Astrocyte of the cerebellum (primary cell): Measurements from ENCODE around the gene WNT11.

Experiments used
- DNase-seq: peaks from one replicate; pipeline ENCODE4 v3.0.0-alpha.2; 2011; ENCODE audit warnings: low read depth
- H3K4me3 ChIP-seq: 2 replicates; pipeline ENCODE4 v1.5.1; 2011; ENCODE audit warnings: mild to moderate bottlenecking, low read depth, low read length, moderate library complexity
- in situ Hi-C: cut with HindIII; loops from 2 replicates; pipeline ENCODE4 v1.10.0; 2017; ENCODE audit warnings: low sequenced_read_pairs
- TF ChIP-seq, protein P1 (sequence below): IDR thresholded peaks from 2 replicates; pipeline ENCODE4 v1.5.1; 2012; ENCODE audit warnings: low read length, low read depth, moderate library complexity, mild to moderate bottlenecking; ENCODE audit errors: missing control alignments

WNT11 gene

DNA sequence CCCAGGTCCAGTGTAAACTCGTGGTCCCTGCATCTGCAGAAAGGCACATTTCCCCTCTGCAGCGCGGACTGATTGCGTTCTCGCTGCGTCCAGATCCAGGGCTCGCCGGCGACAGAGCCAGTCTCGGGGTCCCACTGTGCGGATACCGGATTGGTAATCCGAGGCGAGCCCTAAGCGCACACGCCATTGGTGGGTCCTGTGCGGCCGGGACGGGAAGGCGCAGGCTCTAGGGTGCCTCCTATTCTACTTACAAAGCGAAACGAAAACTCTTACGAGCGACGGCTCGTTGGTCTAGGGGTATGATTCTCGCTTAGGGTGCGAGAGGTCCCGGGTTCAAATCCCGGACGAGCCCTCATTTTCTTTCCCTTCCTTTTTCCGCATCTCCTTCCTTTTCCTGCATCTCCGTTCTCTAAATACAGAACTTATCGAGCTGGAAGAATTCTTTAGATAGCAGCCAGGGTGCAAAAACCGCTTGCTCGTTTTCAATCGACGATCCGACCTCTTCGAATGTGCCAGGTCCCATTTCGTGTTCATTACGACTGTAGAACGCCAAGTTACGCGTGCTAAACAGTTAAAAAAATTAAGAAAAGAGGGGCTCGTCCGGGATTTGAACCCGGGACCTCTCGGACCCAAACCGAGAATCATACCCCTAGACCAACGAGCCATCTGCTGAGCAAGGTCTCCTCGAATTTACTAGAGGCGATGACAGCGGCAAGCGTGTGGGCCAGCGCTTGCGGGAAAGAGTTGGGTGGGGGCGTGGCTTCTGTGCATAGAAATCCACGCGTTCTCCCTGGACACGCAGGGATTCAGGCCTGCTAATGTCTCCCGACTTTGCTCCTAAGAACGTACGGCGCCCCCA lies 29.2 kb upstream of the WNT11 start:
- in situ Hi-C loops = loop anchor here (25.0 kb wide), 1 partner anchor 277 kb away; no protein-coding TSS in a partner anchor
- H3K4me3 ChIP-seq = peak overlapping the region; percentile 81
- TF ChIP-seq, protein P1, sequence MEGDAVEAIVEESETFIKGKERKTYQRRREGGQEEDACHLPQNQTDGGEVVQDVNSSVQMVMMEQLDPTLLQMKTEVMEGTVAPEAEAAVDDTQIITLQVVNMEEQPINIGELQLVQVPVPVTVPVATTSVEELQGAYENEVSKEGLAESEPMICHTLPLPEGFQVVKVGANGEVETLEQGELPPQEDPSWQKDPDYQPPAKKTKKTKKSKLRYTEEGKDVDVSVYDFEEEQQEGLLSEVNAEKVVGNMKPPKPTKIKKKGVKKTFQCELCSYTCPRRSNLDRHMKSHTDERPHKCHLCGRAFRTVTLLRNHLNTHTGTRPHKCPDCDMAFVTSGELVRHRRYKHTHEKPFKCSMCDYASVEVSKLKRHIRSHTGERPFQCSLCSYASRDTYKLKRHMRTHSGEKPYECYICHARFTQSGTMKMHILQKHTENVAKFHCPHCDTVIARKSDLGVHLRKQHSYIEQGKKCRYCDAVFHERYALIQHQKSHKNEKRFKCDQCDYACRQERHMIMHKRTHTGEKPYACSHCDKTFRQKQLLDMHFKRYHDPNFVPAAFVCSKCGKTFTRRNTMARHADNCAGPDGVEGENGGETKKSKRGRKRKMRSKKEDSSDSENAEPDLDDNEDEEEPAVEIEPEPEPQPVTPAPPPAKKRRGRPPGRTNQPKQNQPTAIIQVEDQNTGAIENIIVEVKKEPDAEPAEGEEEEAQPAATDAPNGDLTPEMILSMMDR = no peak
- peak; percentile 86 for DNase-seq

DNA sequence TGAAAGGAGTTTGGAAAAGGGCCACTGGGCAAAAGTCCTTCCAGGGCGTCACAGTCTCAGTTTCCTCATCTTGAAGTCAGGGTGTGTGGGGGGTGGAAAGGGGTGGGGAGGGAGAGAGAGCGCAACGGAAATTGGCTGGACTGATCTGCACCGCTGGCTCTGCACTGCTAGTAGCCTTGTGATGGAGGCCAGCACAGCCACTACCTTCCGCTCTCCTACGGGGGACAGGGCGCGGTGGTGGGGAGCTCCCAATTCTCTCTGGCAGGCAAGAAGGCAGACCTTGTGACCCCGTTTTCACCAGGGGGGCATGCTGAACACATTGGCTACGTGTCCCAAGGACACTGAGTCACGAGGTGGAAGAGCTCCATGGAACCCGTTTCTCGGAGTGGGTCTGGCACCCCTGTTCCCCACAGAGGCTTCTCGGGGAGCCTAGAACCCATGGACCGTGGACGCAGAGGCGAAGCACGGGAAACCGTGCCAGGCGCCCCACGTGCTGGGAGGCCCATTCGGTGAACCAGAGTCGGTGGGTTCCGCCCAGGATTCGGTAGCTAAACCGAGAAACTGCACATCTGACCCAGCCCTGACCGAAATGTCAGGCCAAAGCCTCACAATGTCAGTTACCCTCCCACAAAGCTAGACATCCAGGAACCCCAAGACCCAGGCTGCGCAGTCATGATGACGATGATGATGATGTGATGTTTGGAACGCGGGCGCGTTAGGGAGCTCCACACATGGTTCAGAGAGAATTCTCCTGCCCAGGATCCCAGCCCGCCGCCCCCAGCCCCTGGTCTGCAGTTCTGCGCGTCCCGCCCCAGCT lies 28.3 kb upstream of the WNT11 start:
- DNase-seq = no peak
- peak overlapping the region; percentile 81 for H3K4me3 ChIP-seq
- in situ Hi-C loops = loop anchor here (25.0 kb wide), 1 partner anchor 278 kb away; no protein-coding TSS in a partner anchor
- TF ChIP-seq, protein P1 = no peak

DNA sequence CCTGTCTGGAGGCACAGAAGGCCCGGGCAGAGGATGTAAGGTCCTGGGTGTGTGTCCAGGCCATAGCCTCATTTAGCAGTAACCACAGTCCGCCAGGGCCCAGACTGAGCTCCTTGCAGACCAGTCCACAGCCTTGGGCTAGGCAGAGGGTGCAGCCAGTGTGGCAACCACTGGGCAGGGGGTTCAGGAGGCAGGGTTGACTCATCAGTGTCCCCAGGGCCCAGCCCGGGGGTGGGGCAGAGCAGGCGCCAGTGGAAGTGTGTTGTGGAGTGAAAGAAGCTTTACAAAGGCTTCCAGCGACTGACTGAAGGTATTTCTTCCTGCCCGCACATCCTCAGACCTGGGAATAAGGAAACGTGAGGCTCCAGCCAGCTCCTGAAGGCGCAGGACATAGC lies 27.7 kb upstream of the WNT11 start:
- peak overlapping the region; percentile 81 for H3K4me3 ChIP-seq
- in situ Hi-C loops = loop anchor here (25.0 kb wide), 1 partner anchor 278 kb away; no protein-coding TSS in a partner anchor
- no peak for DNase-seq
- TF ChIP-seq, protein P1 = no peak

DNA sequence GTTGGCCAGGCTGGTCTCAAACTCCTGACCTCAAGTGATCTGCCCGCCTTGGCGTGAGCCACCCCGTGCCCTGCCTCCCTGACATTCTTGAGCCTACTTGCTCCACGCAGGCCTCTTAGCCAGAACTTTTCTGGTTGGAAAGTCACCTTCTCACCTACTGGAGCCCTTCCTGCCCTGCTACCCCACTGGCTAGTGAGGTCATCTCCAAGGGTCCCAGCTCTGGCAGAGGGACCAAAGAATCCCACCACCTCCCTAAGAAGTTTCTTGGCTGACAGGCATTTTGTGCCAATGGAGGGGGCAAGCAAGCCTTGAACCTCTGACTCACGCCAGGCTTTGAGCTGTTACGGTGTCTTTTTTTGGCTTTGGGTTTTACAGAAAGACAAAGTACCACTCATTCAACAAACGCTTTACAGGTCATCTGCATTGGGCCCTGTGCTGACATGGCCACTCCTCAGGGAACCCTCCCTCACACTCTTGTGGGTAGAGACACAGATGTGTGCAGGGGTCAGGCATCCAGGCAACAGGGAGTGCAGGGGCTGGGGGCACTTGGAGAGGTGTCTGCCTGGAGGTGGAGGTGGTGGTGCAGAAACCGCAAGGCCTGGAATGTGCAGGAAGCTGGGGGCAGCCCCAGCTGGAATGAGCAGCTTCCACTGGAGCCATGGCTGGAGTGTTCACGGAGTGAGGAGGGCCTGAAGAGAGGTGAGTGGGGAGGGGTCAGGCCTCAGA lies 27.1 kb upstream of the WNT11 start:
- TF ChIP-seq, protein P1 = no peak
- DNase-seq = no peak
- H3K4me3 ChIP-seq = no peak overlapping the region
- in situ Hi-C loops = loop anchor here (25.0 kb wide), 1 partner anchor 279 kb away; no protein-coding TSS in a partner anchor

DNA sequence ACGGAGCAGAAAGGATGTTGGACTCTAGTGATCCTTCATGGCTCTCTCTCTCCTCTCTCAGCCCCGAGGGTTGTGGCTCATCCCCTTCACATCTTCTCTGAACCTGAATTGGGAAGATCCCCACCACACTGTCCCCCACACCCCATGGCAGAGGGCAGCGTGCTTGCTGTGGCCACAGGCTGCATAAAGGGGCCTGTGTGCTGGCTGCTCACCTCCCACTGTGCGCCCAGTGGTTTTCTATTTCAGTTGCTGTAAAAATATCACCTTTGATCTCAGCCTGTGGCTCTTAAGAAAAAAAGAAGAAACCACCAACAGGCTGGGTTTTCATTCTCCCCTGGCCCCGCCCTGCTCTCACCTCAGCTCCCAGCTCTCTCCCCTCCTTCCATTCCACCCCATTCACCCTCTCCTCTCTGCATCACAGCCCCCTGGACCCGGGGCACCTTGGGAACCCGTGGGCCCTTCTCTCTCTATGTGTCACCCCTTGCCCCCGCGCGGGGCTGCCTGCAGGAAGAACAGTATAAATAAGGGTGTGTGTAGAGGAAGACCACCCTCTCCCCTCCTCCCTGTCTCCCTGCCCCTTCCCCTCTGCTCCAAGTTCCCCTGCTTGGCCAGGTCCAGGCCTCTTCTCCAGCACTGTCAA lies 25.8 kb upstream of the WNT11 start:
- TF ChIP-seq, protein P1 = no peak
- in situ Hi-C loops = loop anchor here (25.0 kb wide), 1 partner anchor 280 kb away; no protein-coding TSS in a partner anchor
- H3K4me3 ChIP-seq = no peak overlapping the region
- no peak for DNase-seq
